Activated T-helper 1 cell treated with Interleukin-2 at 50 U/mL for 16 hours (primary cell): ENCODE measurements around the gene PAPPA.

ENCODE experiments used
- DNase-seq: peaks from one replicate; pipeline ENCODE4 v3.0.0-alpha.2; 2020; ENCODE audit warnings: low read depth

PAPPA gene

GRCh38 chr9:116316246-116316645 is 162.7 kb downstream of the PAPPA start:
- no peak for DNase-seq

GRCh38 chr9:116317503-116317902 is 163.9 kb downstream of the PAPPA start:
- no peak for DNase-seq

GRCh38 chr9:116318468-116319374 is 165.1 kb downstream of the PAPPA start:
- DNase-seq, result no peak

- DNase-seq, result no peak
These were observed 165.9 kb downstream of the PAPPA start for GRCh38 chr9:116319480-116319879.

GRCh38 chr9:116320290-116320689 is 166.7 kb downstream of the PAPPA start:
- DNase-seq, result no peak

GRCh38 chr9:116322521-116322920 is 168.9 kb downstream of the PAPPA start:
- no peak for DNase-seq

- no peak for DNase-seq
These were observed 169.4 kb downstream of the PAPPA start for GRCh38 chr9:116323012-116323411.

- no peak for DNase-seq
These were observed 170.0 kb downstream of the PAPPA start for GRCh38 chr9:116323571-116323970.

GRCh38 chr9:116325924-116326323 is 172.3 kb downstream of the PAPPA start:
- no peak for DNase-seq

- DNase-seq, result no peak
These were observed 174.3 kb downstream of the PAPPA start for GRCh38 chr9:116327701-116328405.

GRCh38 chr9:116329470-116329869 is 175.9 kb downstream of the PAPPA start:
- DNase-seq, result no peak

GRCh38 chr9:116331241-116331640 is 177.7 kb downstream of the PAPPA start:
- DNase-seq, result no peak

GRCh38 chr9:116332090-116332489 is 178.5 kb downstream of the PAPPA start:
- no peak for DNase-seq

- no peak for DNase-seq
These were observed 179.7 kb downstream of the PAPPA start for GRCh38 chr9:116333254-116333653.

- DNase-seq, result no peak
These were observed 181.1 kb downstream of the PAPPA start for GRCh38 chr9:116334546-116335150.

- no peak for DNase-seq
These were observed 181.8 kb downstream of the PAPPA start for GRCh38 chr9:116335392-116335791.

GRCh38 chr9:116336133-116336862 is 182.7 kb downstream of the PAPPA start:
- DNase-seq, result no peak

- DNase-seq, result no peak
These were observed 183.4 kb downstream of the PAPPA start for GRCh38 chr9:116337015-116337414.

- DNase-seq, result no peak
These were observed 186.7 kb downstream of the PAPPA start for GRCh38 chr9:116340270-116340669.

GRCh38 chr9:116342061-116342460 is 188.5 kb downstream of the PAPPA start:
- DNase-seq, result no peak

- DNase-seq, result no peak
These were observed 189.3 kb downstream of the PAPPA start for GRCh38 chr9:116342941-116343340.

- DNase-seq, result no peak
These were observed 190.8 kb downstream of the PAPPA start for GRCh38 chr9:116344416-116344815.
